ENCODE results near the gene PURA.

PURA gene

GRCh38 chr5:140113699-140114263 is at the start of gene PURA:
PURA (plus strand) TSS chr5:140114109; CDS start chr5:140114182, 73 bp downstream.
- DNase-seq (ENCODE audit: low read depth, low spot score): peak; percentile 53
- peak within 1 kb of the TSS; percentile 82 for H3K27ac ChIP-seq

- no peak overlapping the region for H3K27ac ChIP-seq
- no peak for DNase-seq (ENCODE audit: low read depth, low spot score)
These were observed 41.1 kb upstream of the PURA start for GRCh38 chr5:140072812-140073211.

GRCh38 chr5:140073296-140073695 is 40.6 kb upstream of the PURA start:
- no peak overlapping the region for H3K27ac ChIP-seq
- DNase-seq (ENCODE audit: low read depth, low spot score): no peak

- no peak overlapping the region for H3K27ac ChIP-seq
- DNase-seq (ENCODE audit: low read depth, low spot score): no peak
These were observed 38.5 kb upstream of the PURA start for GRCh38 chr5:140075371-140075770.

- H3K27ac ChIP-seq: no peak overlapping the region
- no peak for DNase-seq (ENCODE audit: low read depth, low spot score)
These were observed 37.8 kb upstream of the PURA start for GRCh38 chr5:140076142-140076541.

- H3K27ac ChIP-seq: no peak overlapping the region
- no peak for DNase-seq (ENCODE audit: low read depth, low spot score)
These were observed 37.1 kb upstream of the PURA start for GRCh38 chr5:140076788-140077187.

- DNase-seq (ENCODE audit: low read depth, low spot score): no peak
- no peak overlapping the region for H3K27ac ChIP-seq
These were observed 30.8 kb upstream of the PURA start for GRCh38 chr5:140083120-140083519.

GRCh38 chr5:140083650-140084049 is 30.3 kb upstream of the PURA start:
- DNase-seq (ENCODE audit: low read depth, low spot score): no peak
- no peak overlapping the region for H3K27ac ChIP-seq

GRCh38 chr5:140084541-140084940 is 29.4 kb upstream of the PURA start:
- no peak for DNase-seq (ENCODE audit: low read depth, low spot score)
- no peak overlapping the region for H3K27ac ChIP-seq

GRCh38 chr5:140090251-140090650 is 23.7 kb upstream of the PURA start:
- no peak overlapping the region for H3K27ac ChIP-seq
- no peak for DNase-seq (ENCODE audit: low read depth, low spot score)

- no peak overlapping the region for H3K27ac ChIP-seq
- no peak for DNase-seq (ENCODE audit: low read depth, low spot score)
These were observed 20.7 kb upstream of the PURA start for GRCh38 chr5:140093179-140093578.

- no peak overlapping the region for H3K27ac ChIP-seq
- DNase-seq (ENCODE audit: low read depth, low spot score): no peak
These were observed 20.0 kb upstream of the PURA start for GRCh38 chr5:140093866-140094265.

- no peak for DNase-seq (ENCODE audit: low read depth, low spot score)
- no peak overlapping the region for H3K27ac ChIP-seq
These were observed 19.0 kb upstream of the PURA start for GRCh38 chr5:140094889-140095288.

- no peak for DNase-seq (ENCODE audit: low read depth, low spot score)
- no peak overlapping the region for H3K27ac ChIP-seq
These were observed 12.7 kb upstream of the PURA start for GRCh38 chr5:140101179-140101578.

- no peak for DNase-seq (ENCODE audit: low read depth, low spot score)
- H3K27ac ChIP-seq: no peak overlapping the region
These were observed 10.8 kb upstream of the PURA start for GRCh38 chr5:140103154-140103553.

- no peak overlapping the region for H3K27ac ChIP-seq
- DNase-seq (ENCODE audit: low read depth, low spot score): no peak
These were observed 9.8 kb upstream of the PURA start for GRCh38 chr5:140104100-140104499.

- no peak overlapping the region for H3K27ac ChIP-seq
- DNase-seq (ENCODE audit: low read depth, low spot score): no peak
These were observed 7.8 kb upstream of the PURA start for GRCh38 chr5:140106101-140106500.

- no peak for DNase-seq (ENCODE audit: low read depth, low spot score)
- H3K27ac ChIP-seq: peak overlapping the region; percentile 83
These were observed 7.1 kb upstream of the PURA start for GRCh38 chr5:140106805-140107311.

- DNase-seq (ENCODE audit: low read depth, low spot score): peak; percentile 66
These were observed 6.4 kb upstream of the PURA start for GRCh38 chr5:140107312-140108092.

GRCh38 chr5:140108093-140109017 is 5.6 kb upstream of the PURA start:
- peak overlapping the region; percentile 83 for H3K27ac ChIP-seq
- no peak for DNase-seq (ENCODE audit: low read depth, low spot score)

More at GRCh38 chr5:140107312-140108092, 6.4 kb upstream of the PURA start:
- peak overlapping the region; percentile 83 for H3K27ac ChIP-seq

All from epithelial cell of prostate (primary cell).